ENCODE data around the gene RAX2. TPM values are rescaled to one million over a fixed set of nuclear protein-coding genes. Genes with fewer than 3 reads are reported as not detected.

Gene RAX2
- total and polyA plus RNA-seq, 9 of the 15 experiments (the other 6 are each of a cell fraction or from before 2014, with no cell fraction given), result not detected

DNA sequence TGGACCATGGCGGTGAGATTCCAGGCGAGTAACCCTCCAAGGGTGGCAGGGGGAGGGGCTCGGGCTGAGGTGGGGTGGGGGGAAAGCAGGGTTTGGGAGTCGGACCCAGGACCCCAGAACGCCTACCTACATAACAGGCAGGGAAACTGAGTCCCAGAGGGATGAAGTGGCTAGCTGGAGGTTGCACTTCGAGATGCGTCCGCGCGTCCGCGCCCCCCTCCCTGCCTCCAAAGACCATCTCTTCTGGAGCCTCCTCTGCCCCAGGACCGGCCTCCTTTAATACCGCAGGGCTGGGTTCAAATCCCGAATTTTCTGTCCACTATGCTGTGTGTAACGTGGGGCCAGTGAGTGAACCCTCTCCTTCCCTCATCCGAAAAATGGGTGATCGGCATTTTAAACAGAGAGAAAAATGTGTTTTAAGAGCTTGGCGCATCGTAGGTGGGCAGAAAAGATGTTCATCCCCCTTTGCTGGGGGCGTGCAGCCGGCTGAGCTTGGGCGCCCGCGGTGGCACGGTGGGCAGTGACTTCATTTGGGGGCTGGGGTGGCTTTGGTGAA, 50.1 kb downstream of the RAX2 start:
- H3K9me1 ChIP-seq (ENCODE audit: control insufficient read depth, insufficient read depth, low read length), result no peaks in the 10 kb centered on the region
- peak overlapping the region; percentile 30 for H3K4me2 ChIP-seq (ENCODE audit: insufficient read depth, low read length)
- POLR2A ChIA-PET, result interaction anchor here (0.6 kb wide), 1 partner anchor 1245 kb away, joined by 4 read pairs; no protein-coding TSS in a partner anchor
- 12% methylated on average over 22 of the region's 26 CpGs for WGBS (ENCODE audit: insufficient coverage, low coverage, missing lambda C conversion rate)
- H3K36me3 ChIP-seq (ENCODE audit: control insufficient read depth, insufficient read depth, low read length), result no peaks in the 10 kb centered on the region
- H3K4me1 ChIP-seq (replicated peaks in 1 of 2; ENCODE audit: control insufficient read depth in 2 of 2, insufficient read depth in 2 of 2, low read length in 2 of 2), result peaks cover 7 to 31% of the 10 kb centered on the region in 2 experiments; a peak in 3 of 5 replicates
- no peaks in the 10 kb centered on the region for H3K79me2 ChIP-seq (ENCODE audit: control insufficient read depth, insufficient read depth, low read length)
- no peak overlapping the region for H3K27ac ChIP-seq (ENCODE audit: extremely low read depth, low read depth, low read length)
- DNase-seq (ENCODE audit: extremely low read depth in 1 of 4, low spot score in 3 of 4), result peak in 1 of 4 experiments; percentile 3
- 0 out of 2 replicates have a peak overlapping the region, but pooled peaks have one; percentile 10 for H3K4me3 ChIP-seq
- TF ChIP-seq FOXM1 (IDR thresholded peaks at IDR 0.05; ENCODE audit: low read depth) (no peak), FOXM1 (CRISPR knock-in tag; IDR thresholded peaks at IDR 0.05; ENCODE audit: low read depth) (0 out of 2 replicates have a peak, but pooled peaks have one; percentile 10)
- TF ChIP-seq, protein P1, sequence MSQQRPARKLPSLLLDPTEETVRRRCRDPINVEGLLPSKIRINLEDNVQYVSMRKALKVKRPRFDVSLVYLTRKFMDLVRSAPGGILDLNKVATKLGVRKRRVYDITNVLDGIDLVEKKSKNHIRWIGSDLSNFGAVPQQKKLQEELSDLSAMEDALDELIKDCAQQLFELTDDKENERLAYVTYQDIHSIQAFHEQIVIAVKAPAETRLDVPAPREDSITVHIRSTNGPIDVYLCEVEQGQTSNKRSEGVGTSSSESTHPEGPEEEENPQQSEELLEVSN (IDR thresholded peaks at IDR 0.05; ENCODE audit: borderline replicate concordance in 1 of 2, extremely low read depth in 1 of 2, insufficient read depth in 1 of 2, insufficient read length in 1 of 2, low read depth in 1 of 2, low read length in 1 of 2, poor library complexity in 1 of 2, severe bottlenecking in 1 of 2), result no peak
- no peaks in the 10 kb centered on the region for H3K27me3 ChIP-seq (ENCODE audit: control insufficient read depth in 2 of 2, insufficient read depth in 2 of 2, low read length in 2 of 2)
- intact Hi-C loops (cut with micrococcal nuclease), result loop anchor here (2.0 to 5.0 kb wide), 3 partner anchors 41 to 125 kb away; partner anchors contain the start of gene MRPL54
- FAIRE-seq, result no peak
- BruUV-seq (replicated peaks), result no TSS peak
- no peaks in the 10 kb centered on the region for H3K9me3 ChIP-seq (replicated peaks; ENCODE audit: control insufficient read depth, insufficient read depth, low read depth, low read length)
- H3K9ac ChIP-seq (ENCODE audit: insufficient read depth in 1 of 2, low read depth in 2 of 2, low read length in 2 of 2), result peak overlapping the region in 1 of 2 experiments; percentile 43; a peak in 1 of 4 replicates
- CTCF ChIA-PET (ENCODE audit: low intra/inter-chr PET ratio), result no interaction called here
- no peak overlapping the region for H2AFZ ChIP-seq (ENCODE audit: low read depth, low read length)
- ATAC-seq, result no peak
- in situ Hi-C loops (cut with MboI), result no loop called here
- H4K20me1 ChIP-seq (replicated peaks; ENCODE audit: control insufficient read depth, insufficient read depth, low read length), result no peaks in the 10 kb centered on the region

All from K562 (cell line).